H1 (cell line): ENCODE data around the gene ZDHHC3. TPM values are rescaled to one million over a fixed set of nuclear protein-coding genes. Genes with fewer than 3 reads are reported as not detected.

ENCODE experiments used
- CTCF ChIA-PET: fragments of 300-600 bp; sonication (Branson Sonifier 250); formaldehyde crosslinking; loops from one replicate; lab custom pipeline; 2021; ENCODE audit not compliant: partially characterized antibody; lab: Charles Lee
- POLR2A ChIA-PET: fragments of 300-600 bp; sonication (Branson Sonifier 250); formaldehyde crosslinking; loops from one replicate; lab custom pipeline; 2021; ENCODE audit warnings: inconsistent platforms; ENCODE audit not compliant: partially characterized antibody; lab: Charles Lee
- DNase-seq, 2 experiments: peaks; one replicate each; pipeline versions ENCODE4 v3.0.0 to v3.0.0-alpha.2; 2010 to 2022; ENCODE audit warnings: low spot score in 2 of 2, low read depth in 1 of 2, mixed read lengths in 1 of 2
- FAIRE-seq: peaks from 2 replicates; lab custom pipeline; 2011; peaks lifted over from hg19 to GRCh38; lab: Jason Lieb, UNC
- H2AFZ ChIP-seq: 2 replicates; pipeline ENCODE4 v1.8.1; 2012; ENCODE audit warnings: low read length, inconsistent platforms
- H2AK5ac ChIP-seq: 2 replicates; pipeline ENCODE4 v1.6.1; 2013; ENCODE audit warnings: low read depth, low read length
- H2BK120ac ChIP-seq: replicated peaks from 2 replicates; pipeline ENCODE3; 2013; ENCODE audit warnings: low read depth, low read length, inconsistent platforms
- H2BK12ac ChIP-seq: 2 replicates; pipeline ENCODE4 v1.6.1; 2013; ENCODE audit warnings: low read depth, low read length
- H2BK15ac ChIP-seq: 2 replicates; pipeline ENCODE4 v1.6.1; 2013; ENCODE audit warnings: low read length
- H2BK20ac ChIP-seq: 2 replicates; pipeline ENCODE4 v1.6.1; 2013; ENCODE audit warnings: low read length
- H2BK5ac ChIP-seq: 2 replicates; pipeline ENCODE4 v1.6.1; 2013; ENCODE audit warnings: low read depth, low read length
- H3K14ac ChIP-seq: 2 replicates; pipeline ENCODE4 v1.6.1; 2013; ENCODE audit warnings: inconsistent platforms; ENCODE audit not compliant: insufficient read length
- H3K18ac ChIP-seq: 2 replicates; pipeline ENCODE4 v1.6.1; 2013; ENCODE audit warnings: low read length; ENCODE audit errors: extremely low read depth
- H3K23ac ChIP-seq: 2 replicates; pipeline ENCODE4 v1.6.1; 2013; ENCODE audit warnings: inconsistent platforms; ENCODE audit not compliant: insufficient read length
- H3K23me2 ChIP-seq: 2 replicates; pipeline ENCODE4 v1.6.1; 2013; ENCODE audit warnings: low read depth, low read length
- H3K27ac ChIP-seq: 2 replicates; pipeline ENCODE4 v1.6.1; 2011; ENCODE audit warnings: low read depth, low read length, inconsistent platforms
- H3K27me3 ChIP-seq, 4 experiments: replicated peaks in 1 of 4; 1 replicate in 1 of 4; 2 replicates in 3 of 4; pipeline versions ENCODE4 v1.6.1 to v1.8.1; 2011 to 2013; ENCODE audit warnings: low read length in 3 of 4, mild to moderate bottlenecking in 3 of 4, inconsistent platforms in 2 of 4, mixed read lengths in 2 of 4, moderate library complexity in 1 of 4; ENCODE audit not compliant: control insufficient read depth in 3 of 4, insufficient read depth in 3 of 4; ENCODE audit errors: extremely low read depth in 1 of 4
- H3K36me3 ChIP-seq, 4 experiments: 2 replicates each; pipeline versions ENCODE4 v1.6.1 to v1.8.1; 2011 to 2013; ENCODE audit warnings: mild to moderate bottlenecking in 4 of 4, low read length in 3 of 4, moderate library complexity in 2 of 4, control low read depth in 1 of 4, inconsistent platforms in 1 of 4; ENCODE audit not compliant: insufficient read depth in 4 of 4, control insufficient read depth in 2 of 4
- H3K4ac ChIP-seq: replicated peaks from 2 replicates; pipeline ENCODE3; 2013; ENCODE audit warnings: low read length, low read depth, mixed read lengths, inconsistent platforms; ENCODE audit not compliant: insufficient read length
- H3K4me1 ChIP-seq, 4 experiments: replicated peaks in 1 of 4; 1 replicate in 1 of 4; 2 replicates in 3 of 4; pipeline versions ENCODE4 v1.6.1 to v1.8.1; 2011 to 2013; ENCODE audit warnings: low read length in 3 of 4, inconsistent platforms in 2 of 4, mixed read lengths in 1 of 4; ENCODE audit not compliant: insufficient read depth in 4 of 4, control insufficient read depth in 3 of 4
- H3K4me2 ChIP-seq, 2 experiments: 2 replicates each; pipeline versions ENCODE4 v1.6.1 to v1.8.1; 2011 to 2013; ENCODE audit warnings: low read depth in 2 of 2, low read length in 2 of 2, control low read depth in 1 of 2, inconsistent platforms in 1 of 2, mild to moderate bottlenecking in 1 of 2; ENCODE audit not compliant: insufficient read depth in 1 of 2
- H3K4me3 ChIP-seq, 4 experiments: fragments of 200-600, 300-600 bp in 1 of 4; sonication (generic), shearing (Covaris generic), sonication (Bioruptor Twin) in 1 of 4; 2 replicates each; pipeline versions ENCODE4 v1.5.1 to v1.8.1; 2011 to 2016; ENCODE audit warnings: low read length in 4 of 4, low read depth in 3 of 4, control low read depth in 2 of 4, inconsistent platforms in 2 of 4, mild to moderate bottlenecking in 2 of 4, mixed read lengths in 1 of 4, moderate library complexity in 1 of 4; ENCODE audit not compliant: insufficient read depth in 2 of 4; ENCODE audit errors: extremely low read depth in 1 of 4
- H3K56ac ChIP-seq: replicated peaks from 2 replicates; pipeline ENCODE3; 2013; ENCODE audit warnings: low read depth, mild to moderate bottlenecking, mixed read lengths, low read length, inconsistent platforms; ENCODE audit not compliant: insufficient read length
- H3K79me1 ChIP-seq: 2 replicates; pipeline ENCODE4 v1.6.1; 2013; ENCODE audit warnings: low read depth, low read length, control low read depth
- H3K79me2 ChIP-seq, 2 experiments: 2 replicates each; pipeline versions ENCODE4 v1.6.1 to v1.8.1; 2012 to 2013; ENCODE audit warnings: low read length in 2 of 2, mild to moderate bottlenecking in 2 of 2, inconsistent platforms in 1 of 2; ENCODE audit not compliant: insufficient read depth in 2 of 2, control insufficient read depth in 1 of 2
- H3K9ac ChIP-seq, 4 experiments: replicated peaks in 1 of 4; 1 replicate in 1 of 4; 2 replicates in 3 of 4; pipeline versions ENCODE4 v1.6.1 to v1.8.1; 2011 to 2013; ENCODE audit warnings: low read depth in 3 of 4, low read length in 3 of 4, control low read depth in 2 of 4, mild to moderate bottlenecking in 2 of 4, moderate library complexity in 2 of 4, inconsistent platforms in 1 of 4; ENCODE audit errors: extremely low read depth in 1 of 4
- H3K9me3 ChIP-seq, 2 experiments: 2 replicates each; pipeline versions ENCODE4 v1.6.1 to v1.8.1; 2012 to 2013; ENCODE audit warnings: mild to moderate bottlenecking in 2 of 2, moderate library complexity in 2 of 2, control low read depth in 1 of 2, inconsistent platforms in 1 of 2, low read depth in 1 of 2, low read length in 1 of 2, mixed read lengths in 1 of 2; ENCODE audit not compliant: insufficient read depth in 2 of 2
- H4K20me1 ChIP-seq, 2 experiments: replicated peaks in 1 of 2; 2 replicates each; pipeline versions ENCODE3 to v1.8.1; 2011 to 2013; ENCODE audit warnings: inconsistent platforms in 2 of 2, low read length in 2 of 2, mild to moderate bottlenecking in 1 of 2; ENCODE audit not compliant: insufficient read depth in 2 of 2, control insufficient read depth in 1 of 2
- H4K5ac ChIP-seq: 2 replicates; pipeline ENCODE4 v1.6.1; 2013; ENCODE audit warnings: low read length, low read depth, mixed read lengths, inconsistent platforms; ENCODE audit not compliant: insufficient read length
- H4K8ac ChIP-seq: 2 replicates; pipeline ENCODE4 v1.8.0; 2013; ENCODE audit warnings: mild to moderate bottlenecking, moderate library complexity, low read length, inconsistent platforms; ENCODE audit not compliant: insufficient read depth; ENCODE audit errors: extremely low read depth
- H4K91ac ChIP-seq: replicated peaks from 2 replicates; pipeline ENCODE3; 2013; ENCODE audit warnings: low read length, mixed read lengths, inconsistent platforms; ENCODE audit not compliant: insufficient read length
- ATF2 ChIP-seq: IDR thresholded peaks from 2 replicates; pipeline ENCODE4 v1.6.1; 2012; ENCODE audit warnings: low read length, inconsistent platforms
- CHD2 ChIP-seq: IDR thresholded peaks from 2 replicates; pipeline ENCODE4 v1.6.1; 2012; ENCODE audit warnings: low read length, improper control_type of control experiment
- CTCF ChIP-seq, 3 experiments: IDR thresholded peaks; 1 replicate in 2 of 3; 2 replicates in 1 of 3; pipeline versions ENCODE4 v1.5.1 to v1.6.1; 2011; ENCODE audit warnings: low read length in 3 of 3, mild to moderate bottlenecking in 3 of 3, inconsistent platforms in 2 of 3, low read depth in 1 of 3, moderate library complexity in 1 of 3; ENCODE audit not compliant: insufficient read depth in 1 of 3; ENCODE audit errors: control extremely low read depth in 1 of 3
- EZH2 ChIP-seq: fragments of 200-600 bp; sonication (generic); IDR thresholded peaks from 2 replicates; pipeline ENCODE4 v1.7.1; 2012; ENCODE audit warnings: low read depth, mild to moderate bottlenecking, moderate library complexity, low read length, inconsistent platforms; ENCODE audit not compliant: severe bottlenecking
- KDM4A ChIP-seq: IDR thresholded peaks from one replicate; pipeline ENCODE4 v1.7.1; 2012; ENCODE audit warnings: low read depth, mild to moderate bottlenecking, moderate library complexity, low read length, inconsistent platforms; ENCODE audit not compliant: severe bottlenecking
- TCF12 ChIP-seq: IDR thresholded peaks from 2 replicates; pipeline ENCODE4 v1.6.1; 2011; ENCODE audit warnings: low read depth, mild to moderate bottlenecking, low read length
- TEAD4 ChIP-seq: IDR thresholded peaks from 2 replicates; pipeline ENCODE4 v1.6.1; 2012; ENCODE audit warnings: low read depth, low read length, inconsistent platforms, mixed read lengths
- WGBS, 2 experiments: shearing (Covaris generic) in 1 of 2; methylation state at CpG; one replicate each; pipeline versions ENCODE4 v1.1.6 to v1.1.7; 2013 to 2015; ENCODE audit warnings: low lambda C conversion rate in 2 of 2, mixed read lengths in 2 of 2, inconsistent platforms in 1 of 2, low coverage in 1 of 2, missing lambda C conversion rate in 1 of 2; ENCODE audit not compliant: insufficient replicate concordance in 2 of 2, insufficient coverage in 1 of 2, insufficient read length in 1 of 2; ENCODE audit errors: extremely low coverage in 1 of 2, missing lambda C conversion rate in 1 of 2; 5-methylcytosine and 5-hydroxymethylcytosine counted together
- polyA plus RNA-seq, 7 experiments: library from polyadenylated mRNA; depleted of rRNA in 3 of 7; stranded (reverse) in 5 of 7; unstranded in 2 of 7; fragments of >200 nt in 5 of 7; fragments of 200-250 nt in 2 of 7; gene quantifications; 1 replicate in 5 of 7; 2 replicates in 1 of 7; 4 replicates in 1 of 7; pipeline versions ENCODE4 v1.2.1 to v1.2.3, GENCODE V29; 2011 to 2013; ENCODE audit warnings: missing spikeins in 2 of 7, mixed read lengths in 2 of 7
- total RNA-seq: library from RNA; stranded (reverse); fragmentation: NEBNext Ultra II Directional; extraction: Animal tissue kit (Norgen Biotek cat#: 25700); gene quantifications from 2 replicates; pipeline ENCODE4 v1.2.1, GENCODE V29; 2021

Gene ZDHHC3
- total and polyA plus RNA-seq, 2 of the 8 experiments (the other 6 are each of a cell fraction or from before 2014, with no cell fraction given): 77.4 to 88.7 TPM

DNA sequence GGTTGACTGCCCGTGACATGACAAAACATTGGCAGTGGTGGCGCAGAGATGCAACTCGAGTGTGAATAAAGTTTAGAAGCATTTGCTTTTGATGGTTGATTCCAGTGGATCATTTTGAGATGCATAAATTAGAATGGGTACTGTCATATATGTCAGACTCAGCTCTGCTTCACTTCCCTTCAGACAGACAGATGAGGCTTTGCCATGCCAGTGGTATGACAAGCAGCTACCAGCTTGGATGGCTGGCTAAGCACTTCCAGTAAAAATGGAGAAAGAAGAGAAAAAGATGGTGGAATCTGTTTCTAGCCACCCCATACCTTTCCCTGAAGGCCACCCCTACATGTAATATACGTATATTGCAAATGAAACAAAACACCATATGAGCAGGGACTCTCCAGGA is 36.6 kb upstream of the ZDHHC3 start:
- Histone ChIP-seq H4K5ac (no peak overlapping the region), H3K9me3 (no peaks in the 10 kb centered on the region), H3K27me3 (no peaks in the 10 kb centered on the region), H2AFZ (no peak overlapping the region), H2BK120ac (no peak overlapping the region), H2BK12ac (no peak overlapping the region), H2BK5ac (no peak overlapping the region), H2BK15ac (no peak overlapping the region), H3K79me2 (no peaks in the 10 kb centered on the region), H3K18ac (no peak overlapping the region), H3K4me2 (no peak overlapping the region), H2AK5ac (no peak overlapping the region), H3K27ac (no peak overlapping the region), H4K20me1 (peaks cover 0 to 2% of the 10 kb centered on the region in 2 experiments), H3K4ac (no peak overlapping the region), H3K23ac (no peak overlapping the region), H4K91ac (no peak overlapping the region), H3K79me1 (no peaks in the 10 kb centered on the region; the same call in 1 of the 2 replicates), H3K36me3 (peaks cover 14 to 48% (median 37%) of the 10 kb centered on the region in 4 experiments; a peak in 6 of 8 replicates), H3K4me1 (peaks cover 0 to 5% (median 0%) of the 10 kb centered on the region in 4 experiments; a peak in 1 of 7 replicates), H3K56ac (no peak overlapping the region), H3K9ac (no peak overlapping the region), H3K4me3 (no peak overlapping the region), H4K8ac (no peak overlapping the region), H3K14ac (no peak overlapping the region), H2BK20ac (no peak overlapping the region), H3K23me2 (no peaks in the 10 kb centered on the region)
- ChIA-PET POLR2A (interaction anchor here (1.2 kb wide), 2 partner anchors 10 to 36 kb away, joined by 3 to 4 read pairs; no protein-coding TSS in a partner anchor), CTCF (interaction anchor here (0.7 to 1.7 kb wide), 4 partner anchors 17 to 159 kb away, joined by 3 to 5 read pairs (median 4); no protein-coding TSS in a partner anchor)
- 96% methylated on average over 4 of the region's 4 CpGs; no CpG with 5 or more reads in 1 of the 2 experiments for WGBS, 2 experiments
- TF ChIP-seq ATF2 (no peak), EZH2 (no peak), CHD2 (no peak), TEAD4 (no peak), KDM4A (no peak), CTCF (IDR thresholded peaks at IDR 0.05; ENCODE audit: control extremely low read depth in 1 of 3, insufficient read depth in 1 of 3, low read depth in 1 of 3, low read length in 3 of 3) (no peak), TCF12 (no peak)
- DNase-seq: no peak
- no peak for FAIRE-seq
